IPS DF 4.7 (cell line): ENCODE results near the gene MORF4L1.
"Not testable (repeated sequence)": the region's sequence is repeated elsewhere in the genome, so short reads cannot be mapped to it uniquely, and the experiment has no call there.

Source experiments
- DNase-seq: peaks from one replicate; pipeline ENCODE4 v3.0.0-alpha.2; 2013; ENCODE audit warnings: low spot score; ENCODE audit errors: extremely low read depth

The MORF4L1 gene

DNA sequence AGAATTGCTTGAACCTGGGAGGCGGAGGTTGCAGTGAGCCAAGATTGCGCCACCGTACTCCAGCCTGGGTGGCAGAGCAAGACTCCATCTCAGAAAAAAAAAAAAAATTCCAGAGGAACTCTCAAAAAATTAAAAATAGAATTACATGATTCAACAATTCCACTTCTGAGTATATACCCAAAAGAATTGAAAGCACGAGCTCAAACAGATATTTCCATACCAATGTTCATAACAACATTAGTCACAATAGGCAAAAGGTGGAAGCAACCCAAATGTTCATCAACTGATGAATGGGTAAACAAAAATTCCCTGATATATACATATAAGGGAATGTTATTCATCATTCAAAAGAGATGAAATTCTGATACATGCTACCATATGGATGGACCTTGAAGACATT lies 16.9 kb upstream of the MORF4L1 start:
- no peak for DNase-seq

DNA sequence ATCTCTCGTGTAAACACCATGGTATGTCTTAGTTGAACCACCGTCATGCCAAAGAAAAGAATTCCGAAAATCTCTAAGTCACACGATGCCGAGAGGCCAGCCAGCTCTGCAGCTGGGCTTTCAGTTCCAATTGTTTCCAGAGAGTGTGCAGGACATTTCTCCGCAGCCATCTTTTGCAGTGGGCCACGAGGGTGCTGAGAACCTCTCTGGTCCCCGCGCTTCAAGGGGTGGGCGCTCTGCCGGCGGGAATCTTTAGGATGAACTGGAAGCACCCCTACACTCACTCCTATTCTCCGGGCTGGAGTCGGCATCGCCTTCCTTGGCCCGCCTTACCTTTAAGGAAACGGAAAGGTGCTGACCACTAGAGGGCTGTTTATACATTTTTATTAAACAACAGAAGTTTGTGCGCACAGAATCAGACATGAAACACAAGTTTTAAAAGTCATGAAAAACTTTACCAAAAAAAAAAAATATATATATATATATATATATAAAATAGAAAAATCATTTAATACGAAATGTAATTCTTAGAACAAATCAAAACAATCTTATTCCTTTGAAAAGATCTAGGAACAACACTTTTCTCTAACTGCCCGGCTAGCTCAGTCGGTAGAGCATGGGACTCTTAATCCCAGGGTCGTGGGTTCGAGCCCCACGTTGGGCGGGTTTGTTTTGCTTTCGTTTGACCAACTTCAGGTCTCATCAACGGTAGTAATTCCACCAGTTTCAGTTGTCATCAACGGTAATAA lies 12.5 kb upstream of the MORF4L1 start:
- DNase-seq = no peak

DNA sequence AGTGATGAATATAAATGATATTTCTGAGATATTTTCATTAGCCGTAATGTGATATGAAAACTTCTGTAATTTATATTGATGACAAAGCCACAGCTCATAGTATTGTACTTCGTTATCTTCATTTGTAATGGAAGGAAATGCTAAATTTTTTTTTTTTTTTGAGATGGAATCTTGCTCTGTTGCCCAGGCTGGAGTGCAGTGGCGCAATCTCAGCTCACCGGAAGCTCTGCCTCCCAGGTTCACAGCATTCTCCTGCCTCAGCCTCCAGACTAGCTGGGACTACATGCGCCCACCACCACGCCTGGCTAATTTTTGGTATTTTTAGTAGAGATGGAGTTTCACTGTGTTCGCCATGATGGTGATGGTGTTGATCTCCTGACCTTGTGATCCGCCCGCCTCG lies 7.1 kb upstream of the MORF4L1 start:
- DNase-seq = not testable (repeated sequence)

DNA sequence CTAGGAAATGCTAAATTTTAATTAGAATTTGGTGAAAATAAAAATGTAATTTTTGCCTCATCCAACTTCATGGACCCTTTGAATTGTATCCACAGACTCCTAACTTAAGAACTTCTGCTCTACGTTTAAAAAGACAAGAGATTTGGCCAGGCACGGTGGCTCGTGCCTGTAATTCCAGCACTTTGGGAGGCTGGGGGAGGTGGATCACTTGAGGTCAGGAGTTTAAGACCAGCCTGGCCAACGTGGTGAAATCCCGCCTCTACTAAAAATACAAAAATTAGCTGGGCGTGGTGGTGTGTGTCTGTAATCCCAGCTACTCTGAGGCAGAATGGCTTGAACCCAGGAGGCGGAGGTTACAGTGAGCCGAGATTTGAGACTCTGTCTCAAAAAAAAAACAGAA lies 6.7 kb upstream of the MORF4L1 start:
- DNase-seq = not testable (repeated sequence)

DNA sequence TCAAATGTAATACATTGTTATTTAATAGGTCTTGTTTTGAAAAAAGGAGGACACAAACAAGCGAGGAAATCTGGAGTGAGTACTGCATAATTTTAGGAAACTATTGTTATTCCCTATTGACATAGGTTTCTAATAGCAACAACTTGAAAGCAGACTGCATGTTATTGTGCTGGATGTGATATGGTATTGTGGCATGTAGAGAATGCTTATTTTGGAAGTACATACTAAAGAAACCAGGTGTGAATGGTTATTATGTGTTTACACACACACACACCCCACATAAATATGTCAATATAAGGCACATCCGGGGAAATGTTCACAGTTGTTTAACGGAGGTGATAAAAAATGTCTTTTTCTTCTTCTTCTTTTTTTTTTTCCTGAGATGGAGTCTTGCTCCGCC lies 5.9 kb upstream of the MORF4L1 start:
- no peak for DNase-seq

DNA sequence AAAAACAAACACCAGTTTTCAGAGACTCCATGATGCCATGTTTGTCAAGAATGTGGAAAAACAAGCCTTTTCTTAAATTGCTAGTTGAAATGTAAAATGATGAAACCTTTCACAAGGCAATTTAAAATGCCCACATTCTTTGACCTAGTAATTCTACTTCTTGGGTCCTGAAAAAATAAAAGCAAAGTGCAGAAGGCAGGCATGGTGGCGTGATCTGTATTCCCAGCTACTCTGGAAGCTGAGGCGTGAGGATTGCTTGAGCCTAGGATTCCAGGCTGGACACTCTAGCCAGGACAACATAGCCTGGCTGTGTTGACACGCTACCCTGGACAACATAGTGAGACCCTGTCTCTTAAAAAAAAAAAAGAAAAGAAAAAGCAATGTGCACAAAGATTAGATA lies 4.3 kb upstream of the MORF4L1 start:
- DNase-seq = no peak

DNA sequence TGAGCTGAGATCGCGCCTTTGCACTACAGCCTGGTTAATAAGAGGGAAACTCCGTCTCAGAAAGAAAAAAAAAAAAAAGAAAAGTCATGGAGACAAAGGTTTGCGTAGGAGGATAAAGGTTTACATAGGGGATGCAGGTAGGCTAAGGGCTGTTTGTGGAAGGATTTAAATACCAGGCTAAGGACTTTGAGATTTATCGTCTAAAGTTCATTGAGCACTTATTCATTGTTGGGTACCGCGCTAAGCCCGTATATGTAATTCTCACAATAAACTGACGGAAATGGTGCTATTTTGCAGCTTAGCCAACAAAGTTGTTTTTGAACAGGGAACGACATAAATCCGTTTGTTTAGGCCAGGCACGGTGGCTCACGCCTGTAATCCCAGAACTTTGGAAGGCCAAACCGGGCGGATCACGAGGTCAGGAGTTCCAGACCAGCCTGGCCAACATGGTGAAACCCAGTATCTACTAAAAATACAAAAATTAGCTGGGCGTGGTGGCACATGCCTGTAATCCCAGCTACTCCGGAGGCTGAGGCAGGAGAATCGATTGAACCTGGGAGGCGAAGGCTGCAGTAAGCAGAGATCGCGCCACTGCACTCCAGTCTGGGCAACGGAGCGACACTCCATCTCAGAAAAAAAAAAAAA lies 1.1 kb upstream of the MORF4L1 start:
- DNase-seq = not testable (repeated sequence)

DNA sequence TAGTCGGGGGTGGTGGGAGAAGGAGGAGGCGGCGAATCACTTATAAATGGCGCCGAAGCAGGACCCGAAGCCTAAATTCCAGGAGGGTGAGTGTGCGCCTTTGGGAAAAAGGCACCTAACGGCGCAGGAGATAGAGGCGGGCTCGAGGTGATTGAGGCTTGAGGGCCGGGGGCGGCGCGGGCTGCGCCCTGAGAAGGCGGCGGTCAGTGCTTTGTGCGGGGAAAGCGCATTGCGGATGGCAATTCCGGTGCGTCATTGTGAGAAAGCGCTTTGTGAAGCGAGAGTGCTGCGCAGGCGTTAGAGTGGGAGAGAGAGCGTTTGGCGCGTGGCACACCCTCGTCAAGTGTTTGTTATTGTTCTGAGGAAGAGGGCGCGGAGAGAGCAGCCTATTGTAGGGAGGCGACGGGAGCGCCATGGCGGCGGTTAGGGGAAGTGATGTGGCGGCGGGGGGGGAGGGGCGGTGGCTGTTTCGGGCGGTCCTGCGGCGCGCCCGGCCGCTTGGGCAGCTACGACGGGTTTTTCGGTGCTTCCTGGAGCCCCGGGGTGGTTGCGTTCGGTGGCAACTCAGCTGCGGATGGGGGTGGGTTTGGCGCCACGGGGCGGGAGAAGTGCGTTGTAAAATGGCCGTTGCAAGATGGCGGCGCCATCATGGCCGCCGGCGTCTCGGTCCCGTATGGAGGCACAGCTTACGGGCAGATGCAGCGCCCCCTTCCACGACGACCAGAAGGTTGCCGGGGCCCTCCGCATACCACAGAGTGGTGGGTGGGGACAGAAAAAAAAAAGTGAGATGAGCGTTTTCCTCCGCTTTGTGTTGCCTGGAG lies 492 bp downstream of the MORF4L1 start:
- no peak for DNase-seq

DNA sequence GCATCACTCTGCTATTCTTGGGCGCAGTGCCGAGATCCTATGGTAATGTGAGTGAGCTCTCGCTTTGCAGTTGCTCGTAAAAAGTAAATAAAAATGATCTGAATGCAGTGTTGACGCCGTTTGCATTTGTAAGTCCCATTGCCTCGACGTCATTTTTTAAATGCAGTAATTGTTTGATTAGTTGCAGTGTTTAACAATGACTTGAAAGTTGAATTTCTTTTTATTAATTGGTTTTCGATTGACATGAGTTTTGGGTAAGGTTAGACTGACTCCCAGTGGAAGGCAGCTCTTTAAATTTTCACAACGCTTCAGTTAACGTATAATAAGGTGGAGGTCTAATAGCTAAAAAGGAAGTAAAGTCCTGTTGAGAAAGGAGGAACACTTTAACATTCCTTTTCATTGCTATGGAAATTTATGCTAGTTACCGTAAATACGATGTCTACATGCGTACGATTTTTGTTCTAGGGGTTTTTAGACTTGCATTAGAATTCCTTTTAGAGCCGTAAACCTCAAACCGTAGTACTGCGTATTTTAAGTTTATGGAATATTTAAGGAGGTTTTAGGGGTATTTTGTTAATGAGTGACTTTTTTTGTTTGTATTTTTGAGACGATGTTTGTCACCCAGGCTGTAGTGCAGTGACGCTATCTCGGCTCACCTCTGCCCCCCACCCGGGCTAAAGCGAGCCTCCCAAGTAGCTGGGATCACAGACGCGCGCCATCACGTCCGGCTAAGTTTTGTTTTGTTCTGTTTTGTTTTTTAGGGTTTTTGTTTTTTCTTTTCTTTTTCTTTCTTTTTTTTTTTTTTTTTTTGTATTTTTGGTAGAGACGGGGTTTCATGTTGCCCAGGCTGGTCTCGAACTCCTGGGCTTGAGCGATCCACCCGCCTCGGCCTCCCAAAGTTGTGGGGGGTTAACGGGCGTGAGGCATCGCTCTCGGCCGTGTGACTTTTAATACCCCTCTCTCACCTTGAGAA lies 1.4 kb downstream of the MORF4L1 start:
- DNase-seq = no peak

DNA sequence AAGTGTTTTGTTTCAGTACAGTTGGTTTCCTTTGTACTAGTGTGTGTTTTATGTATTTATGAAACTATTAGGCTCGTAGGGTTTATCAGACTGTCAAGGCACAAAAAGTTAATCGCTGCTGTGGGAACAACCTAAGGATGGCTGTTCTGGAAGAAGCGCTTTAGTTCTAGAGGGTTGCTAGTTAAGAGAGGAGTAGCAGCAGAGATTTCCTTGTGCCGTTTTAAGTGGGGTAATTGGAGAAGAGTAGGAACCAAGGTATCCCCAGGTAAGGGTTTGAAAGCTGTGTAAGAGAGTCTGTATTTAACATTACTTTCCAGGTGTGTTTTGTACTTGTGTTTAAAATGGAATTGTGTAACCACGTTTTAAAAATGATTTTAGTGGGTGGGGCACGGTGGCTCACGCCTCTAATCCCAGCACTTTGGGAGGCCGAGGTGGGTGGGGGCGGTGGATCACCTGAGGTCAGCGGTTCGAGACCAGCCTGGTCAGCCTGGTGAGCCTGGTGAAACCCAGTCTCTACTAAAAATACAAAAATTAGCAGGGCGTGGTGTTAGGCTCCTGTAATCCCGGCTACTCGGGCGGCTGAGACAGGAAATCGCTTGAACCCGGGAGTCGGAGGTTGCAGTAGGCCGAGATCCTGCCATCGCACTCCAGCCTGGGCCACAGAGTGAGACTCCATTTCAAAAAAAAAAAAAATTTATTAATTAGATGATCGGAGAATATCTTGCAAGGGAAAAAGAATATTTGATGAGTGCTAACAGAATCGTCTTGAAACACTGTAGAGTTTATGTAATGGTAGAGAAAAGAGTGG lies 2.6 kb downstream of the MORF4L1 start:
- no peak for DNase-seq

DNA sequence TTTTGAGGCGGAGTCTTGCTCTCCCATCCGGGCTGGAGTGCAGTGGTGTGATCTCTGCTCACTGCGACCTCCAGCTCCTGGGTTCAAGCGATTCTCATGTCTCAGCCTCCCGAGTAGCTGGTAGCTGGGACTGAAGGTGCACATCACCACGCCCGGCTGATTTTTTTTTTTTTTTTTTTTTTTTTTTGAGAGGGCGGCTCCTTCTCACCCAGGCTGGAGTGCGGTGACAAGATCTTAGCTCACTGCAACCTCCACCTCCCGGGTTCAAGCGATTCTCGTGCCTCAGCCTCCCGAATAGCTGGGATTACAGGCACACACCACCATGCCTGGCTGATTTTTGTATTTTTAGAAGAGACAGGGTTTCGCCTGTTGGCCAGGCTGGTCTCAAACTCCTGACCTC lies 4.3 kb downstream of the MORF4L1 start:
- DNase-seq = not testable (repeated sequence)

DNA sequence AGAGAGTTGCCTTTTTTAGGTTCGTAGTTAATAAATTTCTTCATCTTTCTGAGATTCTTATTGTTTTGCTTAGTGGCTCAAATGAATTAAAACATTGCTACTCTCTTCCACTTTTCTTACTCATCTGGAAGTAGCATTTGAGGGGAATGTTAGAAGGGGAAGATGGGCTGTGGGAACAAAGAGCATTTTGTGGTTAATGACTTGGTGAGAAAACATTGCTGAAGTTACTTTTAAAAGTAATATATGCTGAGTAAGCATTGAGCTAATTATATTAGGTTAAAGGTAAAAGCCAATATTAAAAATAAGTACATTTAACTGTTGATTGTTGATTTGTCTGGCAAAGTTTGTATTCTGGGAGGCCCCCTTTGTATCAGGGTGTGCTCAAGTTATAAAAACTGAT lies 5.7 kb downstream of the MORF4L1 start:
- no peak for DNase-seq

DNA sequence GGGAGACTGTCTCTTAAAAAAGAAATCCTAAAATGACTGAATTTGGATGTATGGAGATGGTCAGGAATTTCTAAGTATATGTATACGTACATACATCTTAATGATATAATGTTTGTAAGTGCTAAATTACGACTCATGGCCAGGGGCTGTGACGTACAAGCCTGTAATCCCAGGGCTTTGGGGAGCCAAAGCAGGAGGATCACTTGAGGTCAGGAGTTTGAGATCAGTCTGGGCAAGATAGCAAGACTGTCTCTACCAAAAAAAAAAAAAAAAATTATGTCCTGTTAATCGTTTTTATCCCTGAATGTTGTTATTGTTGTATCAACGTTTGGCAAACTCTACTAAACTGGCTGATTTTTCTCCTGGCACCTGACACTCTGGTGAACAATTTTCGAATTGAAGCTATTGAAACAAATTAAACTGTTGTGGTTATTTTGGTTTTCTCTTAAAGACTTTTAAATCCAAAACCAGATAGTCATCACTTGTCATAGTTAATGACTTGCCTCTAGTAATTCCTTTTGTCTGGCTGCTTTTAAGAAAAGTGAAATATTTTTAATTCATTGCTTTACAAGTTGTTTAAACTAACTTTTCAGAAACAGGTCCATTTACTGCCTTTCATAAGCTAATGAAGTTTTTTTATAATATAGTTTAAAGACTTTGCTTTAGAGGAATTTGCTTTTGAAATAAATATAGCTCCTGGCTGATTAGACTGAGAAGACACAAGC lies 7.0 kb downstream of the MORF4L1 start:
- no peak for DNase-seq

DNA sequence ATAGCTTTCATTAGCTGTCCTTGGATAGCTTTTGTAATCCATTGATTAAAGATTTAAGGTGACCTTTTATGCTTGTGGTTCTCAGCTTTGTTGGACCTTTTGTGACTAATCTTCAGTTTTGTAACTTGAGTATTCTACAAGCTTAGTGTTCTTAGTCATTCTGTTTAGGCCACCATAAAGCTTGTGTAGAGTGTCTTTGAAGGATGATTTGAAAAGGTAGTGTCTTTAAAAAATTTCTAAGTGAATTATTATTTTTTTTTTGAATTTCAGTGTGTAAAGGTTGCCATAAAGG lies 7.5 kb downstream of the MORF4L1 start:
- DNase-seq = no peak

DNA sequence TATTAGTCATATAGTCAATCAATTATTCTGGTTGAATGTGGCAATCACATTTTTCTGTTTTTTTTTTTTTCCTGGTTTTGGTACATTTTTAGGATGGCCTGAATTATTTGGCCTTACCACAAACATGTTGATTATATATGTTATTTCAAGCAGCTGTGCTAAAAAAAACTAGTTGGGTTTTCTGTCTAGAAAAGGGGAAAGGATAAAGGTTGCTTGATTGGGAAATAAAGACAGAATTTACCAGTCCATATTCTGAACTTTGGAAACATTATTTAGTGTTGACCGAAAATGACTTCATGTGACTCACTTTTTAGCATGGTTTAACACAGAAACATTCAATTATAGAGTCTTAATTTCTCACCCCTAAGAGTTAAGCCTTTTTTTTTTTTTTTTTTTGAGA lies 8.1 kb downstream of the MORF4L1 start:
- no peak for DNase-seq

DNA sequence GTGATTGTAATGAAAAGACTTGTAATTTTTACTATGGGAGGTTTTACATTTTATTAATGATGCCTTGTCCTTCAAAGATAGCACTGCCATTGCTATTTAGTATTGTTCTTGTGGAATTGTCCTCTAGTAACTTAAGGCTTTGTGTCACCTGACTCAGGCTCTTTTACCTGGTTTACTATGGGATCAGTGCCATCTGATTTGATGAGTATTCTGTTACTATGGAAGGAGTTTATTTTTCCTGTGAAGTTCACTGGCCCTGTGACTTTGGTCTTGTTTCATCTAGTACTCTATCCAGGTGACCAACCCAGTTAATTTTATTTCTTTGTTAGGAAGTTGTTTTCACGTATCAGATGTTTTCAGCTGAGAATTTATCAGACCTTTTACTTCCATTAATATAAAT lies 9.0 kb downstream of the MORF4L1 start:
- no peak for DNase-seq

DNA sequence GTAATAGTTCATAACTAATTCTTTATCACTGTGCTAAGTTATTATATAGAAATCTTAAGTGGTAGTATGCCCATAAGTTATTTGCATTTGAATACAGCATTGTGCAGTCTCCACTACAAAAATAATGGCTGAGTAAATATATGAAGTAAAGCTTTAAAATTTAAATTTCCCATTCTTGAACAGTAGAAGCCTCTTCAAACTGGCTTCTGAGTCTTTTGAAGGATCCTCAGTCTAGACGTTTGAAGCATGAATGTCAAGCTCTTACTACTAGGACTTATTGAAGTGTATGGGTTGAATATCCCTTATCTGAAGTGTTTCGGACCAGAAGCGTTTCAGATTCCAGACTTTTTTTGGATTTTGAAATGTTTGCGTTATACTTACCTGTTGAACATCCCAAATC lies 16.3 kb downstream of the MORF4L1 start:
- DNase-seq = no peak

DNA sequence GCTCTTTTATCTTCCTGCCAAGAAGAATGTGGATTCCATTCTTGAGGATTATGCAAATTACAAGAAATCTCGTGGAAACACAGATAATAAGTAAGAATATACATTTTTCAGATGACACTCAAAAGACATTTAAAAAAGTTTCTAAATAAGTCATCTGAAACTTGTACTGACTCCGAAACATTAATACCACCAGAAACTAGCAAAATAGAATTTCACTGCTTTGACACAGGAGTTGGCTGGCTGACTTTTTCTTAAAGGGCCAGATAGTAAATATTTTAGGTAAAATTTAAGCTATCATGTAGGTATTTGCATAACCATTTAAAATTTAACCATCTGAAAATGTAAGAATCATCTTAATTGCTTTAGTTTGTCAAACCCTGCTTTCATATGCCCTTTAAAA lies 20.8 kb downstream of the MORF4L1 start:
- DNase-seq = no peak

DNA sequence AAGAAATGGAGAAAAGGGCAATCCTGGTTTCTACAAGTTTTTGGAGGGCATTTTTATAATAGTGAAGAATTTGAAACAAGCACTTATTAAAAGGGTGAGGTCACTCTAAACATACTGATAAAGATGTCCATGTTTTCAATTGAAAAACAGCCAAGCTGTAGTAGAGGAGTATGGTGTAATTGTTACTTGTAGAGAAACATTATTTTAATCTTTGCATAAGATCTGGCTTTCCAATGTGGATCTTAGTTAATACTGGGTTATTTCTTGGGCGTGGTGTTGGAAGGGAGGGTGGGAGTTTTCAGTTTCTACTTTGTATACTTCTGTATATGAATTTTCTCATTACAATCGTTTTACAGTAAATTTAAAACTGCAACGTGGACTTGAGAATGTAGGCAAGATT lies 22.8 kb downstream of the MORF4L1 start:
- no peak for DNase-seq

DNA sequence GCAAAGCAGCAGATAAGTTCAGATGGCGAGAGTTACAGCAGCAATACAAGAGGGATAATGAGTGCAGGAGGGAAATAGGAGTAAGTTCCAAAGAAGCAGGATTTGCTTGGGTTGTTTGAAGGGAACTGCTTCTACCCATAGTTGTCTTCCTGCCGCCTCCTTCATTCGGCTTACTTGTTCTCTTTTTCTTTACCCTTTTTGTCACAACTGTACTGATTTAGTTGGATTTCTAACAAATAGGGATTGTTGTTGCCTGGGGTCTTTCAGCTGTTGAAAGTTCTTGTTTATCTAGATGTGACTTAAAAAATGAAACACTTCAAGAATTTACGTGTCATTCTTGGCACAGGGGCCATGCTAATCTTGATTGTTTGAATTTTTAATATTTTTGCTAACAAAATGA lies 25.9 kb downstream of the MORF4L1 start:
- no peak for DNase-seq
